Nephron (organoid): Measurements from ENCODE around the gene NRBF2.
"Not testable (repeated sequence)": the region's sequence is repeated elsewhere in the genome, so short reads cannot be mapped to it uniquely, and the experiment has no call there.

Source experiments
- H3K27ac Mint-ChIP-seq, 3 experiments: 2 replicates each; pipeline ENCODE4 v1.8.0; 2020; ENCODE audit warnings: mixed read lengths in 3 of 3, mild to moderate bottlenecking in 2 of 3, moderate library complexity in 1 of 3
- H3K27me3 Mint-ChIP-seq: 2 replicates; pipeline ENCODE4 v1.8.0; 2021; ENCODE audit warnings: low read depth, mild to moderate bottlenecking, moderate library complexity, mixed read lengths
- H3K36me3 Mint-ChIP-seq: 2 replicates; pipeline ENCODE4 v1.8.0; 2020; ENCODE audit warnings: low read depth, mixed read lengths
- H3K4me1 Mint-ChIP-seq: 2 replicates; pipeline ENCODE4 v1.8.0; 2020; ENCODE audit warnings: mixed read lengths
- H3K4me3 Mint-ChIP-seq, 3 experiments: 2 replicates each; pipeline ENCODE4 v1.8.0; 2020; ENCODE audit warnings: mild to moderate bottlenecking in 3 of 3, mixed read lengths in 3 of 3, moderate library complexity in 2 of 3
- H3K9me3 Mint-ChIP-seq: 2 replicates; pipeline ENCODE4 v1.8.0; 2020; ENCODE audit warnings: mixed read lengths
- CTCF ChIP-seq, 3 experiments: fragments of 200-600 bp; sonication (generic); IDR thresholded peaks; one replicate each; pipeline ENCODE4 v1.5.0; 2021; ENCODE audit warnings: antibody characterized with exemption in 3 of 3; ENCODE audit not compliant: unreplicated experiment in 3 of 3

NRBF2 gene

GRCh38 chr10:63094881-63095280, 38.2 kb upstream of the NRBF2 start:
- Mint-ChIP-seq H3K4me1 (no peaks in the 10 kb centered on the region), H3K9me3 (no peaks in the 10 kb centered on the region), H3K27me3 (no peaks in the 10 kb centered on the region), H3K4me3 (no peak overlapping the region), H3K36me3 (no peaks in the 10 kb centered on the region), H3K27ac (no peak overlapping the region)
- TF ChIP-seq CTCF (IDR thresholded peaks at IDR 0.05; ENCODE audit: unreplicated experiment in 3 of 3), result no peak

- Mint-ChIP-seq H3K4me3 (no peak overlapping the region), H3K36me3 (no peaks in the 10 kb centered on the region), H3K9me3 (no peaks in the 10 kb centered on the region), H3K4me1 (no peaks in the 10 kb centered on the region), H3K27me3 (no peaks in the 10 kb centered on the region), H3K27ac (no peak overlapping the region)
- no peak for TF ChIP-seq CTCF (IDR thresholded peaks at IDR 0.05; ENCODE audit: unreplicated experiment in 3 of 3)
Measured at GRCh38 chr10:63099734-63100133, 33.4 kb upstream of the NRBF2 start.

GRCh38 chr10:63101091-63101490, 32.0 kb upstream of the NRBF2 start:
- not testable (repeated sequence) for H3K27ac Mint-ChIP-seq, H3K36me3 Mint-ChIP-seq, H3K4me1 Mint-ChIP-seq, H3K4me3 Mint-ChIP-seq, H3K27me3 Mint-ChIP-seq, H3K9me3 Mint-ChIP-seq

GRCh38 chr10:63102279-63102883, 30.7 kb upstream of the NRBF2 start:
- H3K4me1 Mint-ChIP-seq, H3K27me3 Mint-ChIP-seq, H3K36me3 Mint-ChIP-seq, H3K9me3 Mint-ChIP-seq, H3K27ac Mint-ChIP-seq, H3K4me3 Mint-ChIP-seq: not testable (repeated sequence)

- H3K4me3 Mint-ChIP-seq, H3K36me3 Mint-ChIP-seq, H3K4me1 Mint-ChIP-seq, H3K27ac Mint-ChIP-seq, H3K27me3 Mint-ChIP-seq, H3K9me3 Mint-ChIP-seq: not testable (repeated sequence)
Measured at GRCh38 chr10:63103178-63103577, 29.9 kb upstream of the NRBF2 start.

- Mint-ChIP-seq H3K27me3 (peaks cover 5% of the 10 kb centered on the region), H3K36me3 (no peaks in the 10 kb centered on the region), H3K4me1 (no peaks in the 10 kb centered on the region), H3K27ac (no peak overlapping the region), H3K9me3 (no peaks in the 10 kb centered on the region), H3K4me3 (no peak overlapping the region)
- no peak for TF ChIP-seq CTCF (IDR thresholded peaks at IDR 0.05; ENCODE audit: unreplicated experiment in 3 of 3)
Measured at GRCh38 chr10:63103971-63104409, 29.1 kb upstream of the NRBF2 start.

- H3K27ac Mint-ChIP-seq, result no peak overlapping the region
- no peak for TF ChIP-seq CTCF (IDR thresholded peaks at IDR 0.05; ENCODE audit: unreplicated experiment in 3 of 3)
- no peak overlapping the region for H3K4me3 Mint-ChIP-seq
- peaks cover 7% of the 10 kb centered on the region for H3K27me3 Mint-ChIP-seq
- H3K9me3 Mint-ChIP-seq, result no peaks in the 10 kb centered on the region
- H3K36me3 Mint-ChIP-seq, result no peaks in the 10 kb centered on the region
- no peaks in the 10 kb centered on the region for H3K4me1 Mint-ChIP-seq
Measured at GRCh38 chr10:63105225-63106110, 27.7 kb upstream of the NRBF2 start.
